ENCODE measurements around the gene JAZF1. TPM values are rescaled to one million over a fixed set of nuclear protein-coding genes. Genes with fewer than 3 reads are reported as not detected.

The JAZF1 gene
- total and polyA plus RNA-seq, 2 experiments from 2014 or later, result 9.5 to 12.1 TPM

DNA sequence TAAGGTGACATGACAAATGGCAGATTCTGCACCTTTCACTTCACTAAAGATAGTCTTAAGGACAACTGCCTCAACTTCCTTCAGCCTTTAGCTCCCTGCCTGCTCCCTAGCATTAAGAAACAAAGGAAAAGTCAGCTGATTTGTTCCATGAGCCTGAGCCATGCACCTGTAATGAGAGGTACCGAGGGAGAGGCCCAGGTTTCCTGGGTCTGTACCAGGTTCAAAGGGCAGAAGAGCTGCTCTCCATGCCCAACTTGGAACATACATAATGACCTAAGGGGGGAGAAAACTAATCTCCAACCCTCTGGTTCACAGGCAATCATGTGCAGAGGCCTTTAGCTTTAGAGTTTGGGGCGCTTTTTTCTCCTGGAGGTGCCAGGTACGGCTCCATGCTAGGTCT lies 111.2 kb downstream of the JAZF1 start:
- no peak for DNase-seq (ENCODE audit: low spot score)
- TF ChIP-seq, protein P1, sequence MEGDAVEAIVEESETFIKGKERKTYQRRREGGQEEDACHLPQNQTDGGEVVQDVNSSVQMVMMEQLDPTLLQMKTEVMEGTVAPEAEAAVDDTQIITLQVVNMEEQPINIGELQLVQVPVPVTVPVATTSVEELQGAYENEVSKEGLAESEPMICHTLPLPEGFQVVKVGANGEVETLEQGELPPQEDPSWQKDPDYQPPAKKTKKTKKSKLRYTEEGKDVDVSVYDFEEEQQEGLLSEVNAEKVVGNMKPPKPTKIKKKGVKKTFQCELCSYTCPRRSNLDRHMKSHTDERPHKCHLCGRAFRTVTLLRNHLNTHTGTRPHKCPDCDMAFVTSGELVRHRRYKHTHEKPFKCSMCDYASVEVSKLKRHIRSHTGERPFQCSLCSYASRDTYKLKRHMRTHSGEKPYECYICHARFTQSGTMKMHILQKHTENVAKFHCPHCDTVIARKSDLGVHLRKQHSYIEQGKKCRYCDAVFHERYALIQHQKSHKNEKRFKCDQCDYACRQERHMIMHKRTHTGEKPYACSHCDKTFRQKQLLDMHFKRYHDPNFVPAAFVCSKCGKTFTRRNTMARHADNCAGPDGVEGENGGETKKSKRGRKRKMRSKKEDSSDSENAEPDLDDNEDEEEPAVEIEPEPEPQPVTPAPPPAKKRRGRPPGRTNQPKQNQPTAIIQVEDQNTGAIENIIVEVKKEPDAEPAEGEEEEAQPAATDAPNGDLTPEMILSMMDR (IDR thresholded peaks at IDR 0.05; ENCODE audit: poor library complexity), result no peak
- TF ChIP-seq EZH2phosphoT487 (IDR thresholded peaks at IDR 0.05; ENCODE audit: low read depth, severe bottlenecking, unreplicated experiment), result no peak
- TF ChIP-seq EZH2 (IDR thresholded peaks at IDR 0.05; ENCODE audit: borderline replicate concordance), result no peak

DNA sequence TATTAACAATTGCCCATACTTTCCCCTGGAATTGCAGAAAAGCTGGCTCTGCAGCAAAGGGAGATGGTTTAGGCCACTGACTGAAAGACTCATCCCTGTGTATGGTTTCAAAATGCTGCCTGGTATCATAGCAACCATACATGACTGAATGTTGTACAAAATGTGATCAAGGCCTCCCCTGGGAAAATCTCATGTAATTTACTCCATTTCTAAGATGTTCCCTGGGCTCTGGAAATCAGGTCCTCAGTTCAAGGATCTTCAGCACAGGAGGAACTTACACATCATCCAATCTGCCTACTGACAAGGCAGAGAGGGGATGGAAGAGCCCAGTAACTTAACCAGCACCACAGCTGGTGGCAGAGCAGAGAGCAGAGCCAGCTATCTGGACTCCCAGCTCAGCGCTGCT lies 111.8 kb downstream of the JAZF1 start:
- Histone ChIP-seq H3K4me1 (ENCODE audit: insufficient read depth) (peaks cover 25% of the 10 kb centered on the region), H3K27ac (peak overlapping the region; percentile 65), H3K4me2 (no peak overlapping the region), H3K4me3 (no peak overlapping the region), H3K79me2 (peaks cover 8% of the 10 kb centered on the region), H3K9me3 (ENCODE audit: low read depth) (no peaks in the 10 kb centered on the region), H3K36me3 (replicated peaks; ENCODE audit: insufficient read depth, low read depth) (no peaks in the 10 kb centered on the region), H4K20me1 (ENCODE audit: insufficient read depth, poor library complexity, severe bottlenecking) (no peaks in the 10 kb centered on the region), H3K9me2 (replicated peaks; ENCODE audit: insufficient read depth) (no peaks in the 10 kb centered on the region), H2AFZ (no peak overlapping the region), H3K27me3 (no peaks in the 10 kb centered on the region)
- 94% methylated on average over 1 of the region's 1 CpG for WGBS (ENCODE audit: low lambda C conversion rate, missing lambda C conversion rate)
- no peak for DNase-seq (ENCODE audit: low spot score)
- no peak for TF ChIP-seq EZH2phosphoT487 (IDR thresholded peaks at IDR 0.05; ENCODE audit: low read depth, severe bottlenecking, unreplicated experiment)
- no peak for TF ChIP-seq EZH2 (IDR thresholded peaks at IDR 0.05; ENCODE audit: borderline replicate concordance)
- TF ChIP-seq, protein P1 (IDR thresholded peaks at IDR 0.05; ENCODE audit: poor library complexity), result no peak

More for the DNA sequence above, 111.2 kb downstream of the JAZF1 start:
- 86% methylated on average over 3 of the region's 3 CpGs for WGBS (ENCODE audit: low lambda C conversion rate, missing lambda C conversion rate)
- peak overlapping the region; percentile 65 for H3K27ac ChIP-seq
- H3K4me2 ChIP-seq, result peak overlapping the region; percentile 56
- no peaks in the 10 kb centered on the region for H3K9me3 ChIP-seq (ENCODE audit: low read depth)
- H3K9me2 ChIP-seq (replicated peaks; ENCODE audit: insufficient read depth), result no peaks in the 10 kb centered on the region
- no peak overlapping the region for H2AFZ ChIP-seq
- no peaks in the 10 kb centered on the region for H3K27me3 ChIP-seq
- H4K20me1 ChIP-seq (ENCODE audit: insufficient read depth, poor library complexity, severe bottlenecking), result no peaks in the 10 kb centered on the region
- H3K79me2 ChIP-seq, result peaks cover 8% of the 10 kb centered on the region
- H3K4me3 ChIP-seq, result no peak overlapping the region
- peaks cover 25% of the 10 kb centered on the region for H3K4me1 ChIP-seq (ENCODE audit: insufficient read depth)
- no peaks in the 10 kb centered on the region for H3K36me3 ChIP-seq (replicated peaks; ENCODE audit: insufficient read depth, low read depth)

DNA sequence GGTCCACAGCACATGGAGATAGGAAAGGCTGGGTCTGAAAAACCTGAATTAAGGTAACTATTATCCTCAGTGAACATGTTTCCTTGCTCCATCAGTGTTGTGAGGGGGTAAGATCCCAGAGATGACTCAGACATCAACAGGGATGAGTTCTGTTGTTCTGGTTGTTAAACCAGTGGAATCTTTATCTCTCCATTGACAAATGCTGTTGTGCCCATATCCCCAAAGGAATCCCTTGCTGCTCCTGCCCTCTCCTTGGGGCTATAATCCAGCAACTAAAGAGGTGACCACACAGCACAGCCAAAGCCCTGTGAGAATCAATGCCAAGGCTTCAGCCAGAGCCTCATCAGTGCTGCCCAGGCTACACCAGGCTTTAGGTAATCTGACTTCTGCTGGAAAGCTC lies 113.4 kb downstream of the JAZF1 start:
- H3K9me3 ChIP-seq (ENCODE audit: low read depth), result no peaks in the 10 kb centered on the region
- H3K27ac ChIP-seq, result no peak overlapping the region
- no peak overlapping the region for H3K4me2 ChIP-seq
- no peaks in the 10 kb centered on the region for H3K9me2 ChIP-seq (replicated peaks; ENCODE audit: insufficient read depth)
- H3K27me3 ChIP-seq, result no peaks in the 10 kb centered on the region
- H3K4me3 ChIP-seq, result no peak overlapping the region
- no peaks in the 10 kb centered on the region for H3K36me3 ChIP-seq (replicated peaks; ENCODE audit: insufficient read depth, low read depth)
- H3K4me1 ChIP-seq (ENCODE audit: insufficient read depth), result peaks cover 25% of the 10 kb centered on the region
- no peak for DNase-seq (ENCODE audit: low spot score)
- TF ChIP-seq, protein P1 (IDR thresholded peaks at IDR 0.05; ENCODE audit: poor library complexity), result no peak
- TF ChIP-seq EZH2 (IDR thresholded peaks at IDR 0.05; ENCODE audit: borderline replicate concordance) (no peak), EZH2phosphoT487 (IDR thresholded peaks at IDR 0.05; ENCODE audit: low read depth, severe bottlenecking, unreplicated experiment) (no peak)
- H4K20me1 ChIP-seq (ENCODE audit: insufficient read depth, poor library complexity, severe bottlenecking), result no peaks in the 10 kb centered on the region
- no peak overlapping the region for H2AFZ ChIP-seq
- peaks cover 13% of the 10 kb centered on the region for H3K79me2 ChIP-seq

All from hepatocyte (in vitro differentiated cells).